ENCODE data around the gene IGSF11. TPM values are rescaled to one million over a fixed set of nuclear protein-coding genes. Genes with fewer than 3 reads are reported as not detected.

The IGSF11 gene
- total and polyA plus RNA-seq, 12 donors, result 0.29 to 6.1 (median 1.2) TPM

- Histone ChIP-seq H3K27ac (no peak overlapping the region), H3K4me3 (no peak overlapping the region), H3K36me3 (no peaks in the 10 kb centered on the region), H3K4me1 (no peaks in the 10 kb centered on the region), H3K27me3 (no peaks in the 10 kb centered on the region), H3K9me3 (peaks cover 0 to 5% (median 0%) of the 10 kb centered on the region in 11 donors)
- WGBS, 2 donors, result 69 to 71% methylated on average over 3 of the region's 3 CpGs
- no peak for ATAC-seq
- intact Hi-C loops (cut with DNase I), result no loop called here
- TF ChIP-seq, protein P1, sequence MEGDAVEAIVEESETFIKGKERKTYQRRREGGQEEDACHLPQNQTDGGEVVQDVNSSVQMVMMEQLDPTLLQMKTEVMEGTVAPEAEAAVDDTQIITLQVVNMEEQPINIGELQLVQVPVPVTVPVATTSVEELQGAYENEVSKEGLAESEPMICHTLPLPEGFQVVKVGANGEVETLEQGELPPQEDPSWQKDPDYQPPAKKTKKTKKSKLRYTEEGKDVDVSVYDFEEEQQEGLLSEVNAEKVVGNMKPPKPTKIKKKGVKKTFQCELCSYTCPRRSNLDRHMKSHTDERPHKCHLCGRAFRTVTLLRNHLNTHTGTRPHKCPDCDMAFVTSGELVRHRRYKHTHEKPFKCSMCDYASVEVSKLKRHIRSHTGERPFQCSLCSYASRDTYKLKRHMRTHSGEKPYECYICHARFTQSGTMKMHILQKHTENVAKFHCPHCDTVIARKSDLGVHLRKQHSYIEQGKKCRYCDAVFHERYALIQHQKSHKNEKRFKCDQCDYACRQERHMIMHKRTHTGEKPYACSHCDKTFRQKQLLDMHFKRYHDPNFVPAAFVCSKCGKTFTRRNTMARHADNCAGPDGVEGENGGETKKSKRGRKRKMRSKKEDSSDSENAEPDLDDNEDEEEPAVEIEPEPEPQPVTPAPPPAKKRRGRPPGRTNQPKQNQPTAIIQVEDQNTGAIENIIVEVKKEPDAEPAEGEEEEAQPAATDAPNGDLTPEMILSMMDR (IDR thresholded peaks at IDR 0.05), result no peak
- DNase-seq, result no peak
Observed at GRCh38 chr3:119069725-119070124, 35.1 kb upstream of the IGSF11 start.

DNA sequence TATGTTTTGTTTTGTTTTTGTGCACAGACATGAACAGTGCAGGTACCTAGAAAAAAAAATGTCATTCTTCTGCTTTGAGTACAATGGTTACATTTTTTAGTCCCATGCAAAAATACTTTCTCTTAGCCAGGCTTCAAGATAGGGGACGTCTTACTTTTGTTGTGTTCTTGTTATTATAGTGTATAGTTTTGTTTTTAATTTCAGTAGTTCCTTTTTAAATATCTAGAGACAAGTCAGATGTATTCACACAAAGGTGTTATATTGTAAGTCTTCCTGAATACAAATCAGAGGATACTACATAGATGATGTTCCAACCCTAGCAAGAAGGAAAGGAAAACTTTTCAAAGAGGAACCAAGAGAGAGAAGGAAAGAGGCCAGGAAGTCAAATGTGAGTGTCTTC lies 28.8 kb upstream of the IGSF11 start:
- Histone ChIP-seq H3K27me3 (no peaks in the 10 kb centered on the region), H3K4me3 (no peak overlapping the region), H3K9me3 (no peaks in the 10 kb centered on the region), H3K36me3 (no peaks in the 10 kb centered on the region), H3K4me1 (no peaks in the 10 kb centered on the region), H3K27ac (no peak overlapping the region)
- ATAC-seq (no peak), DNase-seq (no peak)
- 44 to 64% methylated on average over 1 of the region's 1 CpG for WGBS, 2 donors
- TF ChIP-seq, protein P1 (IDR thresholded peaks at IDR 0.05), result no peak
- intact Hi-C loops (cut with DNase I), result no loop called here

DNA sequence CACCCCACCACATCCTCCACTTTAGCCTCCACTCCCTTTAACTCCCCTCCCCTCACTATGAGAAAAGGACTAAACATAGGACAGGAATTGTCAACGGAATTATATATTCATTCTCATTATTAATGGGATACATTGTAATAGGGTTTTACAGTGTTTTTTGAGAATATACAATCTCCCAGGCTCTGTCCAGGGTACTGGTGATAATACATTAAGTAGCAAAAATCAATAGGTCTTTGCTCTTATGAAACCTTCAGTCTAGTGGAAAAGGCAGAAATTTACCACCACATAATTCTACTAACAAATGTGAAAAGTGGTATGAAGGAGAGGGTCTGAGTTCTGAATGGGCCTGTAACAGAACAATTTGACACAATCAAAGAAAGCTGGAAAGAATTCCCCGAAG lies 28.2 kb upstream of the IGSF11 start:
- no peak for ATAC-seq
- Histone ChIP-seq H3K4me3 (no peak overlapping the region), H3K9me3 (no peaks in the 10 kb centered on the region), H3K36me3 (no peaks in the 10 kb centered on the region), H3K27ac (no peak overlapping the region), H3K4me1 (no peaks in the 10 kb centered on the region), H3K27me3 (no peaks in the 10 kb centered on the region)
- 83 to 84% methylated on average over 2 of the region's 2 CpGs for WGBS, 2 donors
- TF ChIP-seq, protein P1 (IDR thresholded peaks at IDR 0.05), result no peak
- intact Hi-C loops (cut with DNase I), result no loop called here
- DNase-seq, result no peak

DNA sequence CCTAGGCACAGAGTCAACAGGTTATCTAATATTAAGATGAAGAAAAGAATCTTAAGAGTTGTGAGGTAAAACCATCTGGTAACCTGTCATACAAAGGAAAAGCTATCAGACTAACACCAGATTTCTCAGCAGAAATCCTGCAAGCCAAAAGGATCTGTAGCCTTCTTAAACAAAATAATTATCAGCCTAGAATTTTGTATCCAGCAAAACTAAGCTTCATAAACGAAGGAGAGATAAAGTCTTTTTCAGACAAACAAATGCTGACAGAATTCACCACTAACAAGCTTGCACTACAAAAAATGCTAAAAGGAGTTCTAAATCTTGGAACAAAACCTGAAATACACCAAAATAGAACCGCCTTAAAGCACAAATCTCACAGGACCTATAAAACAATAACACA lies 9.9 kb upstream of the IGSF11 start:
- 78 to 85% methylated on average over 2 of the region's 2 CpGs for WGBS, 2 donors
- DNase-seq (no peak), ATAC-seq (no peak)
- Histone ChIP-seq H3K4me3 (no peak overlapping the region), H3K4me1 (no peaks in the 10 kb centered on the region), H3K27ac (no peak overlapping the region), H3K9me3 (peaks cover 0 to 23% (median 0%) of the 10 kb centered on the region in 11 donors), H3K36me3 (no peaks in the 10 kb centered on the region), H3K27me3 (peaks cover 0 to 3% (median 0%) of the 10 kb centered on the region in 7 donors)
- TF ChIP-seq, protein P1 (IDR thresholded peaks at IDR 0.05), result no peak
- intact Hi-C loops (cut with DNase I), result no loop called here

Measured in heart right ventricle (tissue), 16 donors.